PFSK-1 (cell line): ENCODE measurements around the gene TTLL5.

Source experiments
- FOXP2 ChIP-seq: optimal IDR thresholded peaks from 2 replicates; pipeline ENCODE3; 2011; ENCODE audit warnings: borderline replicate concordance, control low read depth, inconsistent platforms; ENCODE audit not compliant: insufficient read depth; ENCODE audit errors: extremely low read length, extremely low read depth
- POLR2AphosphoS5 ChIP-seq: IDR thresholded peaks from 2 replicates; pipeline ENCODE4 v1.6.1; 2012; ENCODE audit warnings: low read depth, mild to moderate bottlenecking, control low read depth, low read length, moderate library complexity
- SIN3A ChIP-seq: IDR thresholded peaks from 2 replicates; pipeline ENCODE4 v1.6.1; 2012; ENCODE audit warnings: mild to moderate bottlenecking, low read length, moderate library complexity, borderline replicate concordance; ENCODE audit not compliant: insufficient read depth
- TAF1 ChIP-seq: IDR thresholded peaks from 2 replicates; pipeline ENCODE4 v1.6.1; 2012; ENCODE audit warnings: low read length, control low read depth, borderline replicate concordance; ENCODE audit not compliant: insufficient read depth
- TF ChIP-seq, protein P1 (sequence below), 2 experiments: IDR thresholded peaks; 2 replicates each; pipeline versions ENCODE4 v1.6.1 to v1.8.0; 2011 to 2012; ENCODE audit warnings: low read depth in 2 of 2, low read length in 2 of 2, control low read depth in 1 of 2, inconsistent platforms in 1 of 2, mild to moderate bottlenecking in 1 of 2, moderate library complexity in 1 of 2; ENCODE audit not compliant: insufficient read depth in 1 of 2

Gene TTLL5

DNA sequence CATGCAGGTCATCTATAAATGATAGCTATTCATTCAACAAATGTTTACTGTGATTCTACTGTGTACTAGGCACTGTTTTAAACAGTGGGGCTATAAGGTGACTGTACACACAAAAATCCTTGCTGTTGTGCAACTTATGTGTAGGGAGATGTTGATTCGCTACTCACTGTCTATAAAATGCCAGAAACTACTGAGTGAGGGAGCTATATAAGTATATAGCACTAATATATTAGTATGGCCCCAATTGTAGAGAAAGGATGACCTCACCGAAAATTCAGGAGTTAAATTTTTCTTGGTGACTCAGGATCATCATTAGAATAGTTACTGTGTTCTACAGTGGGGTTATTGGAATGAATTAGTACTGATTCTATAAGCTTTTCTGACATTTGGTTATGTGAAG is 203.3 kb downstream of the TTLL5 start:
- TF ChIP-seq, protein P1, sequence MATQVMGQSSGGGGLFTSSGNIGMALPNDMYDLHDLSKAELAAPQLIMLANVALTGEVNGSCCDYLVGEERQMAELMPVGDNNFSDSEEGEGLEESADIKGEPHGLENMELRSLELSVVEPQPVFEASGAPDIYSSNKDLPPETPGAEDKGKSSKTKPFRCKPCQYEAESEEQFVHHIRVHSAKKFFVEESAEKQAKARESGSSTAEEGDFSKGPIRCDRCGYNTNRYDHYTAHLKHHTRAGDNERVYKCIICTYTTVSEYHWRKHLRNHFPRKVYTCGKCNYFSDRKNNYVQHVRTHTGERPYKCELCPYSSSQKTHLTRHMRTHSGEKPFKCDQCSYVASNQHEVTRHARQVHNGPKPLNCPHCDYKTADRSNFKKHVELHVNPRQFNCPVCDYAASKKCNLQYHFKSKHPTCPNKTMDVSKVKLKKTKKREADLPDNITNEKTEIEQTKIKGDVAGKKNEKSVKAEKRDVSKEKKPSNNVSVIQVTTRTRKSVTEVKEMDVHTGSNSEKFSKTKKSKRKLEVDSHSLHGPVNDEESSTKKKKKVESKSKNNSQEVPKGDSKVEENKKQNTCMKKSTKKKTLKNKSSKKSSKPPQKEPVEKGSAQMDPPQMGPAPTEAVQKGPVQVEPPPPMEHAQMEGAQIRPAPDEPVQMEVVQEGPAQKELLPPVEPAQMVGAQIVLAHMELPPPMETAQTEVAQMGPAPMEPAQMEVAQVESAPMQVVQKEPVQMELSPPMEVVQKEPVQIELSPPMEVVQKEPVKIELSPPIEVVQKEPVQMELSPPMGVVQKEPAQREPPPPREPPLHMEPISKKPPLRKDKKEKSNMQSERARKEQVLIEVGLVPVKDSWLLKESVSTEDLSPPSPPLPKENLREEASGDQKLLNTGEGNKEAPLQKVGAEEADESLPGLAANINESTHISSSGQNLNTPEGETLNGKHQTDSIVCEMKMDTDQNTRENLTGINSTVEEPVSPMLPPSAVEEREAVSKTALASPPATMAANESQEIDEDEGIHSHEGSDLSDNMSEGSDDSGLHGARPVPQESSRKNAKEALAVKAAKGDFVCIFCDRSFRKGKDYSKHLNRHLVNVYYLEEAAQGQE (IDR thresholded peaks at IDR 0.05; ENCODE audit: insufficient read depth in 1 of 2, low read depth in 2 of 2, low read length in 2 of 2), result no peak
- TF ChIP-seq TAF1 (no peak), POLR2AphosphoS5 (no peak), FOXP2 (no peak), SIN3A (no peak)

DNA sequence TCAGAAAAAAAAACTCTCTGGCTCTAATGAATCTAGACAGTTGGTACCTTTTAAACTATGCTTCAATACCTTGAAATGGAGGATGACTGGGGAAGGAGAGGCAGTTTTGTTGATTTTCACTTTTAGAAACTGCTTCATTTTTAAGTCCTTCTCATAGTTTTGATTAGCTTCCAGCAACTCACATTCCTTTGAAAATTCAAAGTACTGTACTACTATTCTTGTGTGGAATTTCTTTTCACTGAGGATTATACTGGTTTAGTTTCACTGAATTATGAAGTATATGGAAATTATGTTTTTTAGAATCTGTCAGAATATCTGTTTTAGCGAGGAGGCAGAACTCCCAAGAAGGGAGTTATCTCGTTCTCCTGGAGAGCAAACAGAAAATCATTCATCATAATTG is 204.5 kb downstream of the TTLL5 start:
- TF ChIP-seq, protein P1 (IDR thresholded peaks at IDR 0.05; ENCODE audit: insufficient read depth in 1 of 2, low read depth in 2 of 2, low read length in 2 of 2), result no peak
- no peak for TF ChIP-seq POLR2AphosphoS5
- TF ChIP-seq FOXP2, result no peak
- no peak for TF ChIP-seq TAF1
- TF ChIP-seq SIN3A, result no peak

DNA sequence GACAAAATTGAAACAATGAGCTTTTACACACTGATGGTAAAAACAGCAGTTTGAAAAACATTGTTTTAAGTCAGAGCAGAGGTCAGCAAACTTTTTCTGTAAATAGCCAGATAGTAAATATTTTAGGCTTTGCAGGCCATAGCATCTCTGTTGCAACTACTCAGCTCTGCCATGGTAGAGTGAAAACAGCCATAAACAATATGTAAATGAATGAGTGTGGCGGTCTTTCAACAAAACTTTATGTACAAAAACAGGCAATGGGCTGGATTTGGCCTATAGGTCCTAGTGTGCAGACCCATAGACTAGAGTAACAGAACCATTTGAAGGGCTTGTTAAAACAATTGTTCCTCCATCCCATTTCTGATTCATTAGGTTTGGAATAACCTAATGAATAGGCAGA is 205.9 kb downstream of the TTLL5 start:
- no peak for TF ChIP-seq SIN3A
- TF ChIP-seq TAF1, result no peak
- TF ChIP-seq, protein P1 (IDR thresholded peaks at IDR 0.05; ENCODE audit: insufficient read depth in 1 of 2, low read depth in 2 of 2, low read length in 2 of 2), result no peak
- TF ChIP-seq POLR2AphosphoS5, result no peak
- no peak for TF ChIP-seq FOXP2

DNA sequence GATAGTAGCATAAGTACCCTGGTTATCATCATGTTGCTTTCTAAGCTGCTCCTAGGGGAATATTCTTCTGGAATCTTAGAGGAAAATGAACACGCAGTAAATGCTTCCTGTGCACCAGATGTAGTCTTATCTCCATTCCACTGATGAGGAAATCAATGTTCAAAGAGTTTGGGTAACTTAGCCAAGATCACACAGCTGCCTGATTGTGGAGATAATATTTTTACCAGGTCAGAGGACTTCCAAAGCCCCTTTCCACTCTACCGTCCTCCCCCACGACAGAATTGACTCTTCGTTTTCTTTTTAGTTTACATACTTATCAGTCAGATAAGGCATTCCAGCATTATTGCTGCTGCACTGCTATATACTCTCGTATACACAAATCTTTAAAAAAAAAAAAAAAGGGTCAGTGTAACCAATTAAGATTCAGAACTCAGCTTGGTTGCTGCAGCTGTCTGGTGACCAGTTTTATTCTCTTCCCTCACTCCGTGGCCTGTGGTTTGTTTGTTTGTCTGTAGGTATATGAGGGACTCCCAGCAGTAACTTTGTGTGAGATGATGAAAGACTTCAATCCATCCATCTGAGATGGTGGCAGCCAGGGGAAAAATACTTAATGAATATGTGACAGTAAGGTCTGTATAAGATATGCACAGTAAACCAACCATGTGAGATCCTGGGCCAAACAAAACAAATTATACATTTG is 210.3 kb downstream of the TTLL5 start:
- TF ChIP-seq SIN3A (no peak), POLR2AphosphoS5 (no peak), TAF1 (no peak), FOXP2 (no peak)
- TF ChIP-seq, protein P1 (IDR thresholded peaks at IDR 0.05; ENCODE audit: insufficient read depth in 1 of 2, low read depth in 2 of 2, low read length in 2 of 2), result no peak

DNA sequence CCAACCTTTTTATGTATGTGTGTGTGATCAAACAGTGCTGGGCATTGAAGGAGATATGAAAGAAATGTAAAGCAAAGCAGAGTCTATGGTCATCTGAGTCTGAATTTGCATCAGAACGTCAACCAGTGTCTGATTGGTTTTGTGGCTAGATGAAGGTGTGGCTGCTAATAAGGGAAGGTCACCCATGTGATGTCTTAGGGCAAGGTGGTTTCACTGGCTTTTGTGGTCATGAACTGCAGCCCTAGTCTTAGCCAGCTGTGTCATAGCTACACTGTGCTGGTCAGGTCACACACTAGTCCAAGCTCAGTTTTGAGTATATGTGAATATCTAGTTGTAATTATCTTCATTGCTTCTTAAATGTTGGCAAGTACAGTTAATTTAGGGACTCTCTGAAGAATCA is 214.9 kb downstream of the TTLL5 start:
- no peak for TF ChIP-seq SIN3A
- TF ChIP-seq, protein P1 (IDR thresholded peaks at IDR 0.05; ENCODE audit: insufficient read depth in 1 of 2, low read depth in 2 of 2, low read length in 2 of 2), result no peak
